IMR-90 (cell line): ENCODE data around the gene PDGFC. TPM values are rescaled to one million over a fixed set of nuclear protein-coding genes. Genes with fewer than 3 reads are reported as not detected.
"Not testable (repeated sequence)": the region's sequence is repeated elsewhere in the genome, so short reads cannot be mapped to it uniquely, and the experiment has no call there.

Experiments used
- ATAC-seq: fragments of 200-7000 bp; cut with Tn5 transposase; 2 replicates; pipeline ENCODE4 v1.9.1; 2020; ENCODE audit warnings: low read depth, mild to moderate bottlenecking, moderate library complexity
- BruUV-seq: library from RNA; stranded (reverse); fragments of 400-500 nt; replicated peaks from 2 replicates; lab custom pipeline; 2021; lab: Mats Ljungman, UMichigan
- CTCF ChIA-PET: fragments of 300-600 bp; formaldehyde crosslinking; extraction: SDS; loops from one replicate; lab custom pipeline; 2021; ENCODE audit warnings: antibody characterized with exemption; lab: Yijun Ruan, JAX
- POLR2A ChIA-PET: fragments of 300-600 bp; sonication (Branson Sonifier 250); formaldehyde crosslinking; loops from one replicate; lab custom pipeline; 2022; ENCODE audit warnings: antibody characterized with exemption; ENCODE audit not compliant: unreplicated experiment; lab: Charles Lee
- DNase-seq: peaks from one replicate; pipeline ENCODE4 v3.0.0; 2013
- H2AFZ ChIP-seq: replicated peaks from 2 replicates; pipeline ENCODE3; 2013; ENCODE audit warnings: low read length, mild to moderate bottlenecking; ENCODE audit not compliant: poor library complexity
- H2AK5ac ChIP-seq: 2 replicates; pipeline ENCODE4 v1.6.1; 2013; ENCODE audit warnings: low read depth, low read length, inconsistent platforms
- H2AK9ac ChIP-seq: replicated peaks from 2 replicates; pipeline ENCODE3; 2013; ENCODE audit warnings: mild to moderate bottlenecking, low read depth, low read length, moderate library complexity; ENCODE audit not compliant: poor library complexity
- H2BK120ac ChIP-seq: 2 replicates; pipeline ENCODE4 v1.6.1; 2013; ENCODE audit warnings: low read depth, low read length, inconsistent platforms
- H2BK15ac ChIP-seq: 3 replicates; pipeline ENCODE4 v1.6.1; 2013; ENCODE audit warnings: low read depth, low read length, inconsistent platforms
- H2BK20ac ChIP-seq: 2 replicates; pipeline ENCODE4 v1.6.1; 2013; ENCODE audit warnings: low read depth, mild to moderate bottlenecking, inconsistent platforms, low read length, moderate library complexity
- H2BK5ac ChIP-seq: 2 replicates; pipeline ENCODE4 v1.6.1; 2013; ENCODE audit warnings: mild to moderate bottlenecking, low read depth, low read length, inconsistent platforms; ENCODE audit not compliant: poor library complexity, severe bottlenecking
- H3K14ac ChIP-seq: replicated peaks from 2 replicates; pipeline ENCODE4 v1.6.1; 2013; ENCODE audit warnings: low read depth, low read length, inconsistent platforms
- H3K18ac ChIP-seq: 2 replicates; pipeline ENCODE4 v1.6.1; 2013; ENCODE audit warnings: low read depth, low read length, control low read depth
- H3K23ac ChIP-seq: 2 replicates; pipeline ENCODE4 v1.6.1; 2013; ENCODE audit warnings: low read depth, low read length, inconsistent platforms
- H3K27ac ChIP-seq: 2 replicates; pipeline ENCODE4 v1.5.1; 2013; ENCODE audit warnings: mild to moderate bottlenecking, control low read depth, low read length; ENCODE audit not compliant: insufficient read depth
- H3K27me3 ChIP-seq: 2 replicates; pipeline ENCODE4 v1.6.1; 2013; ENCODE audit warnings: low read length; ENCODE audit not compliant: control insufficient read depth, insufficient read depth
- H3K36me3 ChIP-seq: 2 replicates; pipeline ENCODE4 v1.6.1; 2013; ENCODE audit warnings: low read length, mixed read lengths; ENCODE audit not compliant: control insufficient read depth, insufficient read depth
- H3K4ac ChIP-seq: 2 replicates; pipeline ENCODE4 v1.6.1; 2013; ENCODE audit warnings: low read depth, low read length, inconsistent platforms
- H3K4me1 ChIP-seq: 2 replicates; pipeline ENCODE4 v1.6.1; 2013; ENCODE audit warnings: low read length, mixed read lengths; ENCODE audit not compliant: control insufficient read depth, insufficient read depth
- H3K4me2 ChIP-seq: 2 replicates; pipeline ENCODE4 v1.6.1; 2013; ENCODE audit warnings: low read depth, mild to moderate bottlenecking, control low read depth, low read length, moderate library complexity
- H3K4me3 ChIP-seq: 2 replicates; pipeline ENCODE4 v1.5.1; 2013; ENCODE audit warnings: low read depth, mild to moderate bottlenecking, control low read depth, low read length, moderate library complexity; ENCODE audit not compliant: insufficient read depth
- H3K56ac ChIP-seq: 2 replicates; pipeline ENCODE4 v1.6.1; 2013; ENCODE audit warnings: low read length, inconsistent platforms; ENCODE audit not compliant: insufficient read depth; ENCODE audit errors: extremely low read depth
- H3K79me1 ChIP-seq, 2 experiments: 2 replicates each; pipeline ENCODE4 v1.6.1; 2013; ENCODE audit warnings: low read length in 2 of 2, inconsistent platforms in 1 of 2, low read depth in 1 of 2
- H3K9ac ChIP-seq: 2 replicates; pipeline ENCODE4 v1.6.1; 2013; ENCODE audit warnings: low read depth, low read length, control low read depth
- H3K9me1 ChIP-seq: 2 replicates; pipeline ENCODE4 v1.6.1; 2013; ENCODE audit warnings: low read length, inconsistent platforms; ENCODE audit not compliant: insufficient read depth
- H3K9me3 ChIP-seq: 2 replicates; pipeline ENCODE4 v1.6.1; 2013; ENCODE audit warnings: low read length; ENCODE audit not compliant: control insufficient read depth, insufficient read depth
- H4K20me1 ChIP-seq: 2 replicates; pipeline ENCODE4 v1.6.1; 2013; ENCODE audit warnings: low read length, inconsistent platforms; ENCODE audit not compliant: insufficient read depth
- H4K5ac ChIP-seq: 2 replicates; pipeline ENCODE4 v1.6.1; 2013; ENCODE audit warnings: mild to moderate bottlenecking, low read depth, low read length, control low read depth
- H4K8ac ChIP-seq, 2 experiments: 2 replicates each; pipeline ENCODE4 v1.6.1; 2013; ENCODE audit warnings: low read depth in 2 of 2, low read length in 2 of 2, control low read depth in 1 of 2, inconsistent platforms in 1 of 2
- H4K91ac ChIP-seq: 2 replicates; pipeline ENCODE4 v1.6.1; 2013; ENCODE audit warnings: low read depth, low read length, inconsistent platforms; ENCODE audit not compliant: insufficient read depth
- BHLHE40 ChIP-seq: fragments of 150-350 bp; IDR thresholded peaks from 2 replicates; pipeline ENCODE4 v1.6.1; 2016; ENCODE audit warnings: mild to moderate bottlenecking, low read depth, low read length
- CEBPB ChIP-seq: IDR thresholded peaks from 2 replicates; pipeline ENCODE4 v1.6.1; 2012; ENCODE audit warnings: low read depth, low read length, improper control_type of control experiment
- FOS ChIP-seq: fragments of 150-350 bp; IDR thresholded peaks from 2 replicates; pipeline ENCODE4 v1.6.1; 2016; ENCODE audit warnings: low read depth, low read length
- RCOR1 ChIP-seq: IDR thresholded peaks from 2 replicates; pipeline ENCODE4 v1.6.1; 2012; ENCODE audit warnings: mild to moderate bottlenecking, low read length, improper control_type of control experiment; ENCODE audit not compliant: insufficient replicate concordance
- WGBS, 2 experiments: methylation state at CpG; one replicate each; pipeline versions ENCODE4 v1.1.5 to v1.1.7; 2013; ENCODE audit warnings: missing lambda C conversion rate in 2 of 2; ENCODE audit not compliant: insufficient read length in 1 of 2; ENCODE audit errors: extremely low coverage in 2 of 2; 5-methylcytosine and 5-hydroxymethylcytosine counted together
- dilution Hi-C: fragments of 300-500 bp; cut with HindIII; formaldehyde crosslinking; loops from one replicate; pipeline ENCODE4 v1.14.3; 2018; ENCODE audit warnings: low sequenced_read_pairs; ENCODE audit not compliant: unreplicated experiment
- in situ Hi-C: fragments of 300-500 bp; cut with MboI; formaldehyde crosslinking; loops from 3 replicates; pipeline ENCODE4 v1.14.3; 2019; ENCODE audit warnings: low sequenced_read_pairs, inconsistent platforms, mixed read lengths
- intact Hi-C: fragments of 100-400 bp; cut with micrococcal nuclease; formaldehyde crosslinking; loops from 2 replicates; pipeline ENCODE4 v1.10.0; 2022
- polyA plus RNA-seq, 3 experiments: library from polyadenylated mRNA; depleted of rRNA; stranded (reverse); fragments of >200 nt; gene quantifications; 2 replicates each; pipeline ENCODE4 v1.2.3, GENCODE V29; 2012; ENCODE audit warnings: low replicate concordance in 1 of 3
- total RNA-seq: library from RNA; depleted of rRNA; stranded (reverse); fragments of >200 nt; gene quantifications from 2 replicates; pipeline ENCODE4 v1.2.3, GENCODE V29; 2012

PDGFC gene
- total and polyA plus RNA-seq, 2 of the 4 experiments (the other 2 are of a cell fraction) = 19.8 to 90.7 TPM

- peaks cover 3% of the 10 kb centered on the region; the same call in 1 of the 2 replicates for H3K9me1 ChIP-seq
- no peak overlapping the region; the same call in 1 of the 2 replicates for H2BK20ac ChIP-seq
- H2AFZ ChIP-seq = no peak overlapping the region
- WGBS, 2 experiments = no CpG with 5 or more reads among the region's 5 CpGs
- H4K91ac ChIP-seq = peak overlapping the region; percentile 26; the same call in 1 of the 2 replicates
- dilution Hi-C loops = no loop called here
- H3K14ac ChIP-seq = no peak overlapping the region; the same call in 1 of the 2 replicates
- H4K8ac ChIP-seq = peak overlapping the region; percentile 2 to 44; a peak in 1 of 4 replicates
- peak overlapping the region; percentile 12 for H3K27ac ChIP-seq
- peaks cover 3% of the 10 kb centered on the region; the same call in 1 of the 2 replicates for H4K20me1 ChIP-seq
- H2AK5ac ChIP-seq = peak overlapping the region; percentile 13; the same call in 1 of the 2 replicates
- H3K27me3 ChIP-seq = no peaks in the 10 kb centered on the region
- H3K9me3 ChIP-seq = no peaks in the 10 kb centered on the region
- H3K23ac ChIP-seq = no peak overlapping the region
- intact Hi-C loops = loop anchor here (1.0 kb wide), 1 partner anchor 29 kb away; no protein-coding TSS in a partner anchor
- H3K56ac ChIP-seq = no peak overlapping the region; the same call in 1 of the 2 replicates
- peak overlapping the region; percentile 60; the same call in 1 of the 2 replicates for H4K5ac ChIP-seq
- H3K4me1 ChIP-seq = peaks cover 13% of the 10 kb centered on the region
- H3K4me3 ChIP-seq = no peak overlapping the region
- peak overlapping the region; percentile 4; the same call in 1 of the 2 replicates for H3K4me2 ChIP-seq
- in situ Hi-C loops = no loop called here
- no peak overlapping the region for H2AK9ac ChIP-seq
- POLR2A ChIA-PET = no interaction called here
- H3K36me3 ChIP-seq = no peaks in the 10 kb centered on the region
- peak overlapping the region; percentile 27; the same call in 1 of the 2 replicates for H3K4ac ChIP-seq
- no TSS peak for BruUV-seq
- H2BK5ac ChIP-seq = peak overlapping the region; percentile 73
- TF ChIP-seq BHLHE40 (peak; percentile 65), FOS (peak; percentile 84), RCOR1 (no peak), CEBPB (peak; percentile 66)
- CTCF ChIA-PET = no interaction called here
- ATAC-seq (peak; percentile 80), DNase-seq (peak; percentile 95)
- no peak overlapping the region for H3K9ac ChIP-seq
- H2BK120ac ChIP-seq = 0 out of 2 replicates have a peak overlapping the region, but pooled peaks have one; percentile 8
- H3K79me1 ChIP-seq = peaks cover 31 to 56% of the 10 kb centered on the region in 2 experiments
- peak overlapping the region; percentile 86; the same call in 1 of the 2 replicates for H3K18ac ChIP-seq
- H2BK15ac ChIP-seq = peak overlapping the region; percentile 57; the same call in 2 of the 3 replicates
Observed at GRCh38 chr4:156933633-156934258, 37.9 kb downstream of the PDGFC start.

- BruUV-seq, H3K56ac ChIP-seq, H3K36me3 ChIP-seq, H2BK20ac ChIP-seq, POLR2A ChIA-PET, H2AFZ ChIP-seq, H3K14ac ChIP-seq, DNase-seq, H4K5ac ChIP-seq, H3K27ac ChIP-seq, ATAC-seq, in situ Hi-C loops, H3K27me3 ChIP-seq, H4K20me1 ChIP-seq, H3K9me3 ChIP-seq, H3K9me1 ChIP-seq, H2AK5ac ChIP-seq, H4K91ac ChIP-seq, H4K8ac ChIP-seq, H2BK120ac ChIP-seq, H3K4ac ChIP-seq, H3K9ac ChIP-seq, H3K23ac ChIP-seq, H3K18ac ChIP-seq, intact Hi-C loops, H3K4me2 ChIP-seq, dilution Hi-C loops, H2BK15ac ChIP-seq, H2AK9ac ChIP-seq, H3K4me3 ChIP-seq: not testable (repeated sequence)
- Histone ChIP-seq H3K4me1 (peaks cover 13% of the 10 kb centered on the region), H3K79me1 (peaks cover 35 to 60% of the 10 kb centered on the region in 2 experiments), H2BK5ac (peak overlapping the region; percentile 51)
- CTCF ChIA-PET = interaction anchor here (1.1 kb wide), 1 partner anchor 12 kb away, joined by 3 read pairs; no protein-coding TSS in a partner anchor
- WGBS, 2 experiments = no CpG with 5 or more reads among the region's 2 CpGs
Observed at GRCh38 chr4:156932360-156932759, 39.2 kb downstream of the PDGFC start.
